Fibroblast of skin of left quadriceps (primary cell): Measurements from ENCODE around the gene SF3A2.

ENCODE experiments used
- DNase-seq, 2 experiments: peaks; one replicate each; pipeline ENCODE4 v3.0.0-alpha.2; 2013; ENCODE audit warnings: low read depth in 2 of 2

SF3A2 gene

DNA sequence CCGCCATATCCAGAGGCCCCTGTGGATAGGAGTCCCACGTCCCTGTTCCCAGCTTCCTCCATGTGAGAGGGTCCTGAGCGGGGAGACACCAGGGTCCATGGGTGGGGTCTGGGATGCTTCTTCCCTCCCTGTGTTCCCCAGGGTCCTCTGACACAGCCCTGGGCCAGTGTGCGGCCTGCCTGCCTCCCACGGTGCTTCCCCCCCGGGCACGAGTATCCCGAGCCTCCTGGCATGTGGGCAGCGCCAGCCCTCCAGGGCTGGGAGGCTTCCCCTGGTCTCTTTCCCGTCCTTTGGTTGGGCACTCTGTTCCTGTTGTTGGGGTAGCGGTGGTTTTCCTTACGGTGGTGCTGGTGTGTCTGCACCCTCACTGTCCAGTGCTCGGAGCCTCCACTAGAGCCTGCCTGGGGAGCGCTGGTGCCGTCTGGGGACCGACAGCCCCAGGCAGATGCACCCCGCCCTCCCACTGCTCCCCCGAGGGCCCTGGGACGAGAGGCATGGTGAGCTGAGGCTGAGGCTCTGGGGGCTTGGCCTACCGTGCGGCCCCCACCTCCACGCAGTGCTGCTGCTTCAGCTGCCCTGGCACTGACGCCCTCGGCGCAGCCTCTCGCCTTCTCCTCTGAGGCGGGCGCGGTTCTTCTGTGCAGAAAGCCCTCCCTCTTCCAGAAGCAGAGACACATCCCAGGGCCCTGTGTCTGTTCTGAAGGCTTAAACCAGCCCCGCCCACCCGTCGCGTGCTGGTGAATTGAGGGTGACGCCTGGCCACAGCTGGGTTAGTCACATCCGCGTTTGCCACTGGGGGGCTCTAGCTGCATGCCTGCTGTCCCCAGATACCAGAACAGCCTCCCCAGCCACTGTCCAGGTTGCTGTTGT lies 28.4 kb upstream of the SF3A2 start:
- DNase-seq = peak; percentile 22 to 39

DNA sequence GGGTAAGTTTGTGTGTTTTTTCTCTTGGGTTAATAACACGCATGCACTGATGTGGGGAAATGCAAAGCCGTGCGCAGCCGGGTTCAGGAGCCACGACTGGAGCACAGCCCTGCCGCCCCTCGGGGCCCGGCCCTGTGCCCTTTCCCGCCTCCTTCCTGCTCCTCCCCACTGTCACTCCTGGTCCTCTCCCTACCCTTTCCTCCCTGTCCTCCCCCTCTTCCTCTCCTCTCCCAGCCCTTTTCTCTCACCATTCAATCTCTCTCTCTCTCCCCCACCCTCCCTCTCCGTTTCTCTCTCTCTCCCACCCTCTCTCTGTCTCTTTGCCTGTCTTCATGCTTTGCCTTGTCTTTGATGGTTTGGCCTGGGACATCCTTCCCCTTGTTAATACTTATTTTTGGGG lies 27.6 kb upstream of the SF3A2 start:
- no peak for DNase-seq

DNA sequence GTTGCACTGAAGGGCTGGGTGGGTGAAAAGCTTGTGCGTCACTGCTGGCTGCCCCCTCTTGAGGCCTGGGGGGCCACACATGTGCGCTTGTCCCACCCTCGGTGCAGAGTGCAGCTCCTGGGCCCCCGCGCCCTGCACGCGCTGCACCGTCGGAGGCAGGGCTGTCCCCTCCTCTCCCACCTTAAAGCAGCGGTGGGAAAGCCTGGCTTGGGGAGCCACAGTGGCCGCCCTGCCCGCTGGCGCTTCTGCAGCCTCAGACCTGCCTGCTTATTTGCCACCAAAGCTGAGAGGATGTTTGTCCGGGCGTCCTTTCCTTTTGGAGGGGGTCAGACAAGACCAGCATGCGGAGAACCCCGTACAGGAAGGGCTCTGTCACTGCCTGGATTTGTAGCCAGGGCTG lies 27.2 kb upstream of the SF3A2 start:
- no peak for DNase-seq

DNA sequence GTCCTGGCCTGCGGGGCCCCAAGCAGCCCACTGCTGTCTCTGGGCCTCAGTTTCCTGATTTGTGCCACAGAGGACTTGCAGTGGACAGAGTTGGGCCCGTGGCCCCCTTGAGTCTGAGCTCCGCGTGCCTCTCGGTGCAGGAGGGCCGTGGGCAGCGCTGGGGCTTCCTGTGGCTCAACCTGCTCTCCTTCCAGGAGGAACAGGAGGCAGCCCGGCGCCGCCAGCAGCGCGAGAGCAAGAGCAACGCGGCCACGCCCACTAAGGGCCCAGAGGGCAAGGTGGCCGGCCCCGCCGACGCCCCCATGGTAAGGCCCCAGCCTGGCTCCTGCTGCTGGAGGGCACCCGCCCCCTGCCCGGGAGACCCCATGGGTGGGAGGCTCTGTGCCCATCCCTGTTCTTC lies 26.4 kb upstream of the SF3A2 start:
- no peak for DNase-seq

DNA sequence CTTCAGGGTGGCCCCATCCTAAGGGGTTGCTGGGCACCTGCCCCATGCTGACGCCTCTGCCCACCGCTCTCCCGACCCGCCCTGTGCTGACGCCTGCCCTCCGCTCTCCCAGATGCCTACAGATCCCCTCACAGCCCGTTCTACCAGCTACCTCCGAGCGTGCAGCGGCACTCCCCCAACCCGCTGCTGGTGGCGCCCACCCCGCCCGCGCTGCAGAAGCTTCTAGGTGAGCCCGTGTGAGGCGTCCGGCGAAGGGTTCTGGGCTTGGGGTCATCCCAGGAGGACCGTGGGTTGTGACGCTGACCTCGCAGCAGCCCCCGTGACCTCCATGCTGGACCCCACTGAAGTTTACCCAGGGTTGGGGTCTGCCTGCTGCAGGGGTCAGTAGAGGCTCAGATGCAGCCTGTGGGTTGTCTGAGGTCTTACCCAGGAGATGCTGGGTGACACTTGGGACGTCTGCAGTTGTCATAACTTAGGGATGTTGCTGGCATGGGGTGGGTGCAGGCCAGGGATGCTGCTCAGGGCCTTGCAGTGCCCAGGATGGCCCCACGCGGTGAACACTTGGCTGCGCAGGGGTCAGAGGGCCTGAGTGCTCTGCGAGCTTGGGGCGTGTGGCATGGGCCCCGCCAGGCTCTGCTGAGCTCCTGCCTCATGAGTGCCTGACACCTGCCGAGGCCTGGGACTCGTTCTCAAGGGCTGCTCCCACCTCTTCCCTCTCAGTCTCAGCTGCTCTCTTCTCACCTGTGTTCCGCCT lies 25.5 kb upstream of the SF3A2 start:
- no peak for DNase-seq

DNA sequence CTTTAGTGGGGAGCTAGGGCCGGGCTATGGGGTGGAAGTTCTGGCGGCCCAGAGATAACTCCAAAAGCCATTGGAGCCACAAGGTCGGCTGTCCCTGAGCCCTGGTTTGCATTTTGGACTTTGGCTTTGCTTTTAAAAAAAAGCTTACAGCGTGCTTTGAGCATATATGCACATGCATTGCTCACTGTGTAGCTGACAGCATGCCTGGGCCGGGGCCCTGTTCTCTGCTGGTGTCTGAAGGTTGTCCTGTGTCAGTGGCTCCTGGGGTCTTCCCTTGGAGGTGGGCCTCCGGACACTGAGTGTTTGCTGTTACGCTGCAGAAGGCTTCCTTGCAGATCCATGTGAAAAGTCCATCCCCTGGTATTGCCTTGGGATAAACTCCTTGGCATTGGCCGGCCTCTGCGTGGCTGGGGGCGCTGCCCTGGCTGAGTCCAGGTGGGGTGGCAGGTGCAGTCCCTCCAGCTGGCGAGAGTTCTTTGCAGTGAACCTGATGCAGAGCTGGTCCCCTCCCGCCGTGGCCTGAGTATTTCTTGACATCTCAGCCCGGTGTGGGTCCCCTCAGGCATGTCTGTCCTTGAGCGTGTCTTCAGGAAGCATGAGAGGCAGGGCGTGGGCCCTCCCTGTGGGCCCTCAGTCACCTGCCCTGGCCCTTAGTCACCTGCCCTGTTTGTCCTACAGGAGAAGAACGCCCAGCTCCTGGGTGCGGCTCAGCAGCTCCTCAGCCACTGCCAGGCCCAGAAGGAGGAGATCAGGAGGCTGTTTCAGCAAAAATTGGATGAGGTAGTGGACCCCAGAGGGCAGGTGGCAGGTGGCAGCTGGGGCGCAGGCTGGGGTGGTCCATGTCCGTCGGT lies 23.5 kb upstream of the SF3A2 start:
- no peak for DNase-seq

DNA sequence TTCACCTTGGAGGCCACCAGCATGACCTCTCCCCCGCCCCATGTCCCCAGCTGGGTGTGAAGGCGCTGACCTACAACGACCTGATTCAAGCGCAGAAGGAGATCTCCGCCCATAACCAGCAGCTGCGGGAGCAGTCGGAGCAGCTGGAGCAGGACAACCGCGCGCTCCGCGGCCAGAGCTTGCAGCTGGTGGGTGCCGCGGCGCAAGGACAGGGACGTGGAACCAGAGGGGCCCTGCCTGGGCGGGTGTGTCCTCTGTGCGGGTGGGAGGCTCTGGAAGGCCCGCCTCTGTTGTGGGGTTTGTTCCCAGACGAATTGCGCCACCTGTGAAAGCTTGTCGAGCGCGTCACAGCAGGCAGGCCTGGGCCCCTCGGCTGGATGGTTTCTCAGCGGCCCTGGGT lies 22.8 kb upstream of the SF3A2 start:
- DNase-seq = no peak

DNA sequence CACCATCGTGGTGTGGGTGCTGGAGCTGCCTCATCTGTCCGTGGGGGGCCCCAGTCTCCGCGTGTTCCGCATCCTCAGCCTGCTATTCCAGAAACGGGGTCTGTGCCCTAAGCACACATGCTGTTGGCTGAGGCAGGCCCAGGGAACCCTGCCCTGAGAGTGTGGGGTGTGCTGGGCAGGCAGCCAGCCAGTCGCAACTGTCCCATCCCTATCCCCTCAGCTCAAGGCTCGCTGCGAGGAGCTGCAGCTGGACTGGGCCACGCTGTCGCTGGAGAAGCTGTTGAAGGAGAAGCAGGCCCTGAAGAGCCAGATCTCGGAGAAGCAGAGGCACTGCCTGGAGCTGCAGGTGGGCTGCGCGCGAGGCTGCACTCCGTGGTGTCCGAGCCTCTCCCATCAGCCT lies 22.4 kb upstream of the SF3A2 start:
- DNase-seq = no peak

DNA sequence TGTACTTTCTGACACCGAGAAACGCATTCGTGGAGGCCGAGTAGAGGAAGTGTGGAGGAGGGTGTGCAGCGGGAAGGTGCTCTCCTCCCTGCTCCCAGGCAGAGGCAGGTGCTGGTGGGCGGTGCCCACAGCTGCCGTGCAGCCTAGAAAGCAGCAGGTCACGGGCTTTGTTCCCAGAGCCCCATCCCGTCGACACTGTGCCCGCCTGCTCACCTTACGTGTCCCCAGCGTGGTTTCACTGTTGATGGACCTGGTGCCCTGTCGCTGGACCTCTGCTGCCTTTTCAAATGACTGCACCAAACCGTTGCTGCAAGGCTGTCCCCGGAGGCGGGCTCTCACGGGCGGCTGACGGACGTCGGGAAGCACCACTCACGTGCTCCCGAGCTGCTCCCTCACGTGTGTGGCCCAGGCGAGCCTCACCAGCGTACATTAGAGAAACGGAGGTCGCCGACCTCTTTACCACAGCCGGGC lies 21.3 kb upstream of the SF3A2 start:
- no peak for DNase-seq

DNA sequence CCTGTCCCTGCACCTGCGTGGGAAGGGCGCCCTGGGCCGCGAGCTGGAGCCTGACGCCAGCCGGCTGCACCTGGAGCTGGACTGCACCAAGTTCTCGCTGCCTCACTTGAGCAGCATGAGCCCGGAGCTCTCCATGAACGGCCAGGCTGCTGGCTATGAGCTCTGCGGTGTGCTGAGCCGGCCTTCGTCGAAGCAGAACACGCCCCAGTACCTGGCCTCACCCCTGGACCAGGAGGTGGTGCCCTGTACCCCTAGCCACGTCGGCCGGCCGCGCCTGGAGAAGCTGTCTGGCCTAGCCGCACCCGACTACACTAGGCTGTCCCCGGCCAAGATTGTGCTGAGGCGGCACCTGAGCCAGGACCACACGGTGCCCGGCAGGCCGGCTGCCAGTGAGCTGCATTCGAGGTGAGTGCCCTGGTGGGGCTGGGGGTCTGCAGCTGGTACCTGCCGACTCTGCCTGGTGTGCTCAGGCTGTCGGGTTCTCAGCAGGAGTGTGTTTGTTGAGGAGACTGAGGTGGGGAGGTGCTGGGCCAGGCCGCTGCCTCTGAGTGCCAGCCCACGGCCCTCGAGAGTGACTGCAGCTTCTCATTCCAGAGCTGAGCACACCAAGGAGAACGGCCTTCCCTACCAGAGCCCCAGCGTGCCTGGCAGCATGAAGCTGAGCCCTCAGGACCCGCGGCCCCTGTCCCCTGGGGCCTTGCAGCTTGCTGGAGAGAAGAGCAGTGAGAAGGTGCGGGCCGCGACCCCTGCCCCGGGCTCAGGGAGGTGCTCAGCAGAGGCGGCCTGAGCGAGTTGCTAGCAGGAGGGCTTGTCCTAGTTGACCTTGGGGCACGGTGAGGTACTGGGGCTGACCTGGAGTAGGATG lies 20.0 kb upstream of the SF3A2 start:
- DNase-seq = no peak

DNA sequence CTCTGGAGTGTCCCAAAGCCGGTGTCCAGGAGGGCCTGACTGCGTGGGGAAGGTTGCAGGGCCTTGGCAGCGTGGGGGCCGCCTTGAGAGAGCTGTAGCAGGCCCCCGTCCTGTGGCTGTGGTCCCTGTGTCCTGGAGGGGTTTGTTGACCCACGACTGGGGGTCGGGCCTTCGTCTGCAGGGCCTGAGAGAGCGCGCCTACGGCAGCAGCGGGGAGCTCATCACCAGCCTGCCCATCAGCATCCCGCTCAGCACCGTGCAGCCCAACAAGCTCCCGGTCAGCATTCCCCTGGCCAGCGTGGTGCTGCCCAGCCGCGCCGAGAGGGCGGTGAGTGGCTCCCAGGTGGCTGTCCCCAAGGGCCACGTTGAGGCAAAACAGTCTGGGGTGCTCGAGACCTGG lies 19.0 kb upstream of the SF3A2 start:
- DNase-seq = no peak

DNA sequence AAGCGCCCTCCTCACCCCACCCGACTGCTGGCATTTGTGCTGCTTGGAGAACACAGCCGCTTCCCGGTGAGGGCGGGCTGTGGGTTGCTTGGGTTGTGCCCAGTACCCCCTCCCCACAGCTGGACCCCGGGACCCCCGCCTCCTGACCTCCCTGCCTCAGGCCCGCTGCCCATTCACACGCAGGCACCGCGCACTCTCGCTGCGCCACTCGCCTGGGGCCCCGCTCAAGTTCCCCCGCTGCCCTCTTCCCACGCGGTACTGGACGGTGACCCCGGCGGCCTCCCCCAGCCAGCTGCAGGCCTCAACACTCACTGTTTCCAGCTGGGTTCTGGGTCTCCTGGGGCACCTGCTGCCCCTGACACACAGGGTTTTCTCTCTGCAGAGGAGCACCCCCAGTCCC lies 16.9 kb upstream of the SF3A2 start:
- no peak for DNase-seq

DNA sequence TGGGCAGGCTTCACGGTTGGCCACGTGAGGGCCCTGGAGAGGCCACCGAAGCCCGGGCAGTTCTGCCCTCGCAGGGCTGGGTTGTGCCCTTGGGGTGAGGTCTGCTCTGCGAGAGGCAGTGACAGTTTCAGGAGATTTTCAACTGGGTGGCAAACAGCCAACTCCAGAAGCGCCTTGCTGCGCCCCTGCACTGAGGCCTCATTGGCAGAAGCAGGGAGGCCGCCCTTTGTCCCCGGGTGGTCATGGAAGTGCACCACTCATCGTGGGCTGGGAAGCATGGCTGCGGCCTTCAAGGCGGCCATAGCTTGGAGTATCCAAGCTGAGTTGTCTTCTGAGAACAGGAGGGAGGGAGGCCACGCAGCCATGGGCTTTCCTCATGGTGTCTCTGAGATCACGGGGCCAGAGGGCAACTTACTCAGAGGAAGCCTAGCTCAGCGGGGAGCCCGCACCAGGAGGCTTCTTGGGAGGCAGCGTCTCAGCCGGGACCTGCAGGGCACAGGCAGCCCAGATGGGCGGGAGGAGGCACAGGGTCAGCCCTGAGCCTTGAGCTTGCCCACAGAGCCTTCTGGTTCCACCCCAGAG lies 15.3 kb upstream of the SF3A2 start:
- DNase-seq = no peak

DNA sequence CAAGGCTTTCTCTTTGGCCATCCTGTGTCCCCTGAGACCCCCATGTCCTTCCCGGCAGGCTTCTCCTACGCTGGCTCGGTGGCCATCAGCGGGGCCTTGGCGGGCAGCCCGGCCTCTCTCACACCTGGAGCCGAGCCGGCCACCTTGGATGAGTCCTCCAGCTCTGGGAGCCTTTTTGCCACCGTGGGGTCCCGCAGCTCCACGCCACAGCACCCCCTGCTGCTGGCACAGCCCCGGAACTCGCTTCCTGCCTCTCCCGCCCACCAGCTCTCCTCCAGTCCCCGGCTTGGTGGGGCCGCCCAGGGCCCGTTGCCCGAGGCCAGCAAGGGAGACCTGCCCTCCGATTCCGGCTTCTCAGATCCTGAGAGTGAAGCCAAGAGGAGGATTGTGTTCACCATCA lies 14.7 kb upstream of the SF3A2 start:
- DNase-seq = no peak

DNA sequence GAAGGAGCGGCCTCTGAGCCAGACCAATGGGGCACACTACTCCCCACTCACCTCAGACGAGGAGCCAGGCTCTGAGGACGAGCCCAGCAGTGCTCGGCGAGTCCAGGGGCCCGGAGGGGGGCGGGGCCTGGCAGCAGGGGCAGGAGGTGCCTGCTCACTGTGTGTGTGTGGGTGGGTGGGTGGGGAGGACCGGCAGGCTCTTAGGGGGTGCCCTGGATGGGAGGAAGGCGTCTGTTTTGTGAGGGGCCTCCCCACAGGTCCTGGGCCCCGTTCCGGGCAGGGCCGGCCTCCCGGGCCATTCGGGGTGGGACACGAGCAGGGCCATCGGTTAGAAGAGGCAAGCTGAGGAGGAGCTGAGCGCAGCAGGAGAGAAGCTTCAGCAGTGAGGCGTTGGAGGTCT lies 13.2 kb upstream of the SF3A2 start:
- DNase-seq = no peak

DNA sequence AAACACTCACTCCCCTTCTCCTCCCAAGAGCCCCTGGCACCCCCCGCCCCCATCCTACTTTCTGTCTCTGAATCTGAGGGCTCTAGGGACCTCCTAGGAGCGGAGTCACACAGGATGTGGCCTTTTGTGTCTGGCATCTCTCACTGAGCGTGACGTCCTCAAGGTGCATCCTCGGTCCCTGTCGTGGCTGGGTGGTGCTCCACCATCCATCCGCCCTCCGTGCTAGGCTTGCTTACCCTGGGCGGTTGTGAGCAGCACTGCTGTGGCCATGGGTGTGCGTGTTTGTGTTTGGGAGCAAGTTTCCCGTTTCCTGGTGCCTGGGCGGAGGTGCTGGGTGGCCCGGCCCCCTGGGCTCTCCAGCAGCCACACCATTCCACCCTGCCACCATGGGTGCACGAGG lies 12.7 kb upstream of the SF3A2 start:
- DNase-seq = no peak

DNA sequence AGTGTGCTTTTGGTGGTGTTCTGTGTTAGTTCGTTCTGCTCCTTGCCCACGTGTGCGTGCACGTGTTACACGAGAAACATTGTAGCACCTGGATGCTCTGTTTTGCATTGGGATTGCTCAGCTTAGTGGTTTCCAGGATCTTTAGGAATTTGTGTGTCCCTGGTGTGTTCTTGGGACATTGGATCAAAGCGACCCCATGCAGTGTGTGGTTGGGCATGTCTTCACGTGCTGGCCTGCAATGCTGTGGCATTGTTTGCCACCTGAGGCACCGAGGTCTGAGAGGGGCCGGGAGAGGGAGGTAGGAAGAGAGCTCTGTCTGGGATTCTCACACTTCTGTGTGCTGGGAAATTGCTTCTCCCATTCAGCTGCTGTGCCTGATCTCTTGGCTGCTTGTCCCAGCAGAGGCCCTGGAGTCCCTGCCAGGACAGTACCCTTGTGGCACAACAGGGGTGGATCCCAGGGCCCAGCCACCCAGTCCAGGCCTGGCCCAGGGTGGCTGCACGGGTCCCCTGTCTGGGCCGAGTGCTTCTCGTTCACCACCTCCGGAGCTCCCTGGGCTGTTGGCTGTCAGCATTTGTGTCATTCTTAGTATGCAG lies 11.8 kb upstream of the SF3A2 start:
- DNase-seq = no peak

DNA sequence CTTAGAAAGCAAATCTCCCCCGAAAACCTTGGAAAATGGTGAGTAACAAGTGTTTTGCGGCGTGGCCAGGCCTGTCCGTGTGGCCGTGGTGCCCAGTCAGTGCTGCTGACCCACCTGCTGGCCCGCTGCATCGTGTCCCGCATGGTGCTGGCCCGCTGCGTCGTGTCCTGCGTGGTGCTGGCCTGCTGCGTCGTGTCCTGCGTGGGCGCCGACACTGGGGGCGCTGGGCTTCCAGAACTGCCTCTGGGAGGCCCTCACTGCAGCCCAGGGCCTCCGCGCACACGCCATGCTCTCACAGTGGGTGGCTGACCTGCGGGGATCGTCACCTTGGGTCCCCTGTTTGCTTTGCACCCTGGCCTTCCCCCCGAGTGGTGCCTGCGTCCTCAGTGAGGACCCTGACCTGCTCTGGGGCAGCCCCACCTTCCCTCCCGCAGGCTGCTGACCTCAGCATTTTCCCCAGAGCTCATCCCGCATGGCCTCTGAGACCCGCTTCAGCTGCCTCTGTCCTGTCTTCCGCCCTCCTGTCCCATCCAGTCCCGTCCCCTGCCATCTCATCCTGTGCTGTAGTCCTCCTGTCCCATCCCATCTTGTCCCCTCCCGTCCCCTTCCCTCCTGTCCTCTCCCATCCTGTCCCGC lies 11.1 kb upstream of the SF3A2 start:
- no peak for DNase-seq

DNA sequence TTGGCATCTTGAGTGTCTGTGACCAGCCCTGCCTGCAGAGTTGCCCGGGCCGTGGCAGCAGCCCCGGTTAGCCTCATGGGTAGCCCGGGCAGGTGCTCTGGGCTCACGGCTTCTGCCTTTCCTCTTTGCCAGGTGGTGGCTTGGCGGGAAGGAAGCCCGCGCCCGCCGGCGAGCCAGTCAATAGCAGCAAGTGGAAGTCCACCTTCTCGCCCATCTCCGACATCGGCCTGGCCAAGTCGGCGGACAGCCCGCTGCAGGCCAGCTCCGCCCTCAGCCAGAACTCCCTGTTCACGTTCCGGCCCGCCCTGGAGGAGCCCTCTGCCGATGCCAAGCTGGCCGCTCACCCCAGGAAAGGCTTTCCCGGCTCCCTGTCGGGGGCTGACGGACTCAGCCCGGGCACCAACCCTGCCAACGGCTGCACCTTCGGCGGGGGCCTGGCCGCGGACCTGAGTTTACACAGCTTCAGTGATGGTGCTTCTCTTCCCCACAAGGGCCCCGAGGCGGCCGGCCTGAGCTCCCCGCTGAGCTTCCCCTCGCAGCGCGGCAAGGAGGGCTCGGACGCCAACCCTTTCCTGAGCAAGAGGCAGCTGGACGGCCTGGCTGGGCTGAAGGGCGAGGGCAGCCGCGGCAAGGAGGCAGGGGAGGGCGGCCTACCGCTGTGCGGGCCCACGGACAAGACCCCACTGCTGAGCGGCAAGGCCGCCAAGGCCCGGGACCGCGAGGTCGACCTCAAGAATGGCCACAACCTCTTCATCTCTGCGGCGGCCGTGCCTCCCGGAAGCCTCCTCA lies 10.4 kb upstream of the SF3A2 start:
- DNase-seq = no peak
